Trophoblast cell (in vitro differentiated cells and primary cell): ENCODE measurements around the gene DUS2.
A peak's percentile ranks its signal among the peaks of the same experiment; 100 is the strongest.

Experiments used
- DNase-seq, 2 donors: peaks; one replicate each; pipeline ENCODE4 v3.0.0-alpha.2; 2016
- H2AFZ ChIP-seq: 2 replicates; pipeline ENCODE4 v1.6.1; 2013; ENCODE audit warnings: low read length, moderate library complexity, mild to moderate bottlenecking; ENCODE audit not compliant: insufficient read depth, poor library complexity
- H2AK5ac ChIP-seq: 2 replicates; pipeline ENCODE4 v1.6.1; 2013; ENCODE audit warnings: mild to moderate bottlenecking, low read length
- H2BK120ac ChIP-seq: 2 replicates; pipeline ENCODE4 v1.6.1; 2013; ENCODE audit warnings: low read length, mild to moderate bottlenecking, moderate library complexity; ENCODE audit not compliant: insufficient read depth, poor library complexity
- H2BK12ac ChIP-seq: 2 replicates; pipeline ENCODE4 v1.6.1; 2013; ENCODE audit warnings: mild to moderate bottlenecking, low read length, moderate library complexity
- H2BK5ac ChIP-seq: 2 replicates; pipeline ENCODE4 v1.6.1; 2013; ENCODE audit warnings: low read length, low read depth, moderate library complexity, mild to moderate bottlenecking; ENCODE audit not compliant: poor library complexity
- H3K14ac ChIP-seq: 2 replicates; pipeline ENCODE4 v1.6.1; 2013; ENCODE audit warnings: mild to moderate bottlenecking, low read length
- H3K18ac ChIP-seq: 2 replicates; pipeline ENCODE4 v1.6.1; 2013; ENCODE audit warnings: mild to moderate bottlenecking, low read length
- H3K23ac ChIP-seq: 2 replicates; pipeline ENCODE4 v1.6.1; 2013; ENCODE audit warnings: low read length
- H3K27ac ChIP-seq: 2 replicates; pipeline ENCODE4 v1.5.1; 2013; ENCODE audit warnings: low read depth, mild to moderate bottlenecking, inconsistent platforms, low read length, moderate library complexity
- H3K27me3 ChIP-seq: 2 replicates; pipeline ENCODE4 v1.6.1; 2013; ENCODE audit warnings: inconsistent platforms, mild to moderate bottlenecking, low read length, moderate library complexity; ENCODE audit not compliant: insufficient read depth
- H3K36me3 ChIP-seq, 2 experiments: 1 replicate in 1 of 2; 2 replicates in 1 of 2; pipeline ENCODE4 v1.6.1; 2013; ENCODE audit warnings: low read length in 2 of 2, mild to moderate bottlenecking in 2 of 2, moderate library complexity in 1 of 2; ENCODE audit not compliant: insufficient read depth in 2 of 2, control insufficient read depth in 1 of 2
- H3K4ac ChIP-seq: 2 replicates; pipeline ENCODE4 v1.6.1; 2013; ENCODE audit warnings: low read depth, mild to moderate bottlenecking, low read length, moderate library complexity
- H3K4me1 ChIP-seq, 2 experiments: 1 replicate in 1 of 2; 2 replicates in 1 of 2; pipeline ENCODE4 v1.6.1; 2013; ENCODE audit warnings: low read length in 2 of 2, mild to moderate bottlenecking in 2 of 2, moderate library complexity in 1 of 2; ENCODE audit not compliant: insufficient read depth in 2 of 2, control insufficient read depth in 1 of 2
- H3K4me2 ChIP-seq: 2 replicates; pipeline ENCODE4 v1.6.1; 2013; ENCODE audit warnings: inconsistent platforms, mild to moderate bottlenecking, low read length, moderate library complexity
- H3K4me3 ChIP-seq: 2 replicates; pipeline ENCODE4 v1.5.1; 2013; ENCODE audit warnings: mild to moderate bottlenecking, low read depth, low read length, inconsistent platforms
- H3K79me1 ChIP-seq: one replicate; pipeline ENCODE4 v1.6.1; 2013; ENCODE audit warnings: low read length
- H3K79me2 ChIP-seq: 2 replicates; pipeline ENCODE4 v1.6.1; 2013; ENCODE audit warnings: low read length, mild to moderate bottlenecking; ENCODE audit not compliant: control insufficient read depth, insufficient read depth, poor library complexity
- H3K9ac ChIP-seq: 2 replicates; pipeline ENCODE4 v1.6.1; 2013; ENCODE audit warnings: mild to moderate bottlenecking, low read length
- H3K9me3 ChIP-seq: 2 replicates; pipeline ENCODE4 v1.6.1; 2013; ENCODE audit warnings: low read depth, mild to moderate bottlenecking, control low read depth, inconsistent platforms, low read length; ENCODE audit not compliant: insufficient read depth
- H4K12ac ChIP-seq: 2 replicates; pipeline ENCODE4 v1.6.1; 2013; ENCODE audit warnings: low read depth, mild to moderate bottlenecking, low read length, moderate library complexity
- H4K8ac ChIP-seq: 2 replicates; pipeline ENCODE4 v1.6.1; 2013; ENCODE audit warnings: low read depth, mild to moderate bottlenecking, low read length, moderate library complexity
- H4K91ac ChIP-seq: one replicate; pipeline ENCODE4 v1.6.1; 2013; ENCODE audit warnings: low read depth, mild to moderate bottlenecking, low read length, moderate library complexity
- WGBS: extraction: QIAGEN DNeasy Blood & Tissue Kit; methylation state at CpG from one replicate; pipeline ENCODE4 v1.1.7; 2013; ENCODE audit warnings: missing lambda C conversion rate; ENCODE audit not compliant: insufficient read length, insufficient coverage; ENCODE audit errors: extremely low coverage; 5-methylcytosine and 5-hydroxymethylcytosine counted together

DUS2 gene

DNA sequence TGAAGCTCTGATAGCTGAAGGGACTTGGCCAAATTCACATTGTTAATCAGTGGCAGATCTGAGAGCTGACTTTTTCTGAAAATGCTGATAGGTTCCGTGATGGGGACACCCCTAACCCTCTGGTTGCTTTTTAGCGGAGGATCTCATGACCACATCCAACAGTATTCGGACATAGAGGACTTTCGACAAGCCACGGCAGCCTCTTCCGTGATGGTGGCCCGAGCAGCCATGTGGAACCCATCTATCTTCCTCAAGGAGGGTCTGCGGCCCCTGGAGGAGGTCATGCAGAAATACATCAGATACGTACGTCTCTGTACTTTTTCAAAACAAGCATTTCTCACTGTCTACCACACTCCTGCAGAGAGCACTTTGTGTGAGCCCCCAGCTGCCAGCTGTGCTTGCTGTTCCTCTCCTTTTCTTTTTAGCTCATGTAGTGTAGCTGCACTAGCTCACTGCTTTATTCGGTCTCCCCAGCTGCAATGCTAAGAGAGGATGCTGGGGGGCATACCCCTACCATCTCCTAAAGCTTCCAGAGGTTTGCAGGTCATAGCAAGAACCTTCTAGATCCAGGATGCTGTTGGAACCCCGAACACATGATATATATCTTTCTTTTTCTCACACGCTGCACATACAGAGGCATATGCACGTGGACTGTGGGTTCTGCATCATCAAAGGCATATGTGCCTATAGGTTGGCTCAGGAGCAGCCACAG, 47.9 kb downstream of the DUS2 start:
- no peak overlapping the region for H2AK5ac ChIP-seq
- peaks cover 28 to 59% of the 10 kb centered on the region in 2 experiments for H3K36me3 ChIP-seq
- no peak overlapping the region for H2BK12ac ChIP-seq
- H4K91ac ChIP-seq, result no peak overlapping the region
- H2BK120ac ChIP-seq, result no peak overlapping the region
- peaks cover 0 to 3% of the 10 kb centered on the region in 2 experiments for H3K4me1 ChIP-seq
- no peak overlapping the region for H3K9ac ChIP-seq
- no peak overlapping the region for H4K8ac ChIP-seq
- no peak overlapping the region for H3K18ac ChIP-seq
- no peak overlapping the region for H4K12ac ChIP-seq
- no peaks in the 10 kb centered on the region for H3K79me1 ChIP-seq
- H3K79me2 ChIP-seq, result no peaks in the 10 kb centered on the region
- no peak overlapping the region for H3K4ac ChIP-seq
- H2BK5ac ChIP-seq, result no peak overlapping the region
- no peak overlapping the region for H3K27ac ChIP-seq
- H2AFZ ChIP-seq, result no peak overlapping the region
- H3K9me3 ChIP-seq, result peaks cover 1% of the 10 kb centered on the region
- H3K23ac ChIP-seq, result no peak overlapping the region
- no peak overlapping the region for H3K14ac ChIP-seq
- H3K4me2 ChIP-seq, result no peak overlapping the region
- no peak for DNase-seq
- no peak overlapping the region for H3K4me3 ChIP-seq
- WGBS, result no CpG with 5 or more reads among the region's 14 CpGs
- no peaks in the 10 kb centered on the region for H3K27me3 ChIP-seq

- no peaks in the 10 kb centered on the region for H3K79me2 ChIP-seq
- H3K36me3 ChIP-seq, result peaks cover 28 to 58% of the 10 kb centered on the region in 2 experiments
- no peak overlapping the region for H3K18ac ChIP-seq
- no peak overlapping the region for H3K14ac ChIP-seq
- H2BK5ac ChIP-seq, result no peak overlapping the region
- DNase-seq, result no peak
- H4K12ac ChIP-seq, result no peak overlapping the region
- H4K8ac ChIP-seq, result no peak overlapping the region
- no peak overlapping the region for H3K4ac ChIP-seq
- H3K4me3 ChIP-seq, result no peak overlapping the region
- no peak overlapping the region for H3K27ac ChIP-seq
- H3K4me1 ChIP-seq, result peaks cover 0 to 3% of the 10 kb centered on the region in 2 experiments
- WGBS, result no CpG with 5 or more reads among the region's 1 CpG
- no peaks in the 10 kb centered on the region for H3K79me1 ChIP-seq
- H2BK12ac ChIP-seq, result no peak overlapping the region
- H4K91ac ChIP-seq, result no peak overlapping the region
- H3K9me3 ChIP-seq, result peaks cover 1% of the 10 kb centered on the region
- no peak overlapping the region for H3K23ac ChIP-seq
- H2AK5ac ChIP-seq, result no peak overlapping the region
- H3K9ac ChIP-seq, result no peak overlapping the region
- H3K27me3 ChIP-seq, result no peaks in the 10 kb centered on the region
- H2AFZ ChIP-seq, result no peak overlapping the region
- H2BK120ac ChIP-seq, result no peak overlapping the region
- H3K4me2 ChIP-seq, result no peak overlapping the region
Observed at GRCh38 chr16:68071518-68071901, 48.4 kb downstream of the DUS2 start.

DNA sequence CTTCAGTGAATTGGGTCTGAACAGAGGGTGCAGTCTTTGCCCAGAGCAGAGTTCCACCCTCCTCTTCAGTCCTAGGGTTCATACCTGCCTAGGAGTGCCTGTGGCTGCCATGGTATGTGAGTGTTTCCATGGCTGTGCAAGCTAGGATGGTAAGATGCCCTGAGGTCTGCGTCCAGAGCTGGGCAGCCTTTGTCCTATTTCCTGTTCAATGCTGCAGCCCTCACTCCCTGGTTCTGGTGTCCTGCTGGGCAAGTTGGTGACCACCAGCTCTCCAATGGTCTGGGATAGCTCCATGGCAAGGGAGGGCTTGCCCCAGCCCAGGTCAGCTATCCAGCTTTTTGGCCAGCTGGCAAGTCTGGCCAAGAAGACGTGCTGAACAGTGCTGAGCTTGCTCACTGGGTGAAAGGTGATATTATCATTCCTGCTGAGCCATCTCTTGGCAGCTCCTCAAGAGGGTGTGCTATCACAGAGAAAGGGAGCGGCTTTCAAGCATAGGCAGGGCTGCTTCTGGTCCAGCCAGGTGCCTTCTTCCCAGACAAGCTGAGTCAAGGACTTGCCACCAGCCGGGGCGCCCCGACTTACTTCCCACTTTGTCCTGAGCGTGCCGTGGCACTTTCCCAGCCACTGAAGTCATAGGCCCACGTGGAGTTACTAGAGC, 49.1 kb downstream of the DUS2 start:
- peaks cover 1% of the 10 kb centered on the region for H3K9me3 ChIP-seq
- H4K12ac ChIP-seq, result no peak overlapping the region
- H3K4ac ChIP-seq, result no peak overlapping the region
- H3K79me1 ChIP-seq, result no peaks in the 10 kb centered on the region
- no peak overlapping the region for H3K4me2 ChIP-seq
- H2AK5ac ChIP-seq, result no peak overlapping the region
- no peak overlapping the region for H3K27ac ChIP-seq
- peaks cover 0 to 3% of the 10 kb centered on the region in 2 experiments for H3K4me1 ChIP-seq
- H3K14ac ChIP-seq, result no peak overlapping the region
- no peaks in the 10 kb centered on the region for H3K79me2 ChIP-seq
- H4K8ac ChIP-seq, result no peak overlapping the region
- DNase-seq, result peak in 1 of 2 donors; percentile 11
- no peak overlapping the region for H3K18ac ChIP-seq
- H3K4me3 ChIP-seq, result no peak overlapping the region
- no peak overlapping the region for H4K91ac ChIP-seq
- H3K27me3 ChIP-seq, result no peaks in the 10 kb centered on the region
- WGBS, result no CpG with 5 or more reads among the region's 9 CpGs
- H3K36me3 ChIP-seq, result peaks cover 28 to 59% of the 10 kb centered on the region in 2 experiments
- no peak overlapping the region for H3K9ac ChIP-seq
- H2BK12ac ChIP-seq, result no peak overlapping the region
- no peak overlapping the region for H3K23ac ChIP-seq
- H2BK5ac ChIP-seq, result no peak overlapping the region
- no peak overlapping the region for H2AFZ ChIP-seq
- H2BK120ac ChIP-seq, result no peak overlapping the region

GRCh38 chr16:68073902-68074760, 51.0 kb downstream of the DUS2 start:
- H3K79me2 ChIP-seq, result no peaks in the 10 kb centered on the region
- H4K91ac ChIP-seq, result no peak overlapping the region
- peaks cover 1% of the 10 kb centered on the region for H3K9me3 ChIP-seq
- H3K18ac ChIP-seq, result no peak overlapping the region
- no peak overlapping the region for H4K8ac ChIP-seq
- peaks cover 41 to 75% of the 10 kb centered on the region in 2 experiments for H3K36me3 ChIP-seq
- no peak overlapping the region for H3K4ac ChIP-seq
- no peak overlapping the region for H2AK5ac ChIP-seq
- H3K27ac ChIP-seq, result no peak overlapping the region
- H3K27me3 ChIP-seq, result no peaks in the 10 kb centered on the region
- H2AFZ ChIP-seq, result no peak overlapping the region
- H3K14ac ChIP-seq, result no peak overlapping the region
- H3K23ac ChIP-seq, result no peak overlapping the region
- H3K9ac ChIP-seq, result no peak overlapping the region
- H3K4me3 ChIP-seq, result no peak overlapping the region
- H3K79me1 ChIP-seq, result no peaks in the 10 kb centered on the region
- no CpG with 5 or more reads among the region's 9 CpGs for WGBS
- no peak overlapping the region for H2BK12ac ChIP-seq
- peaks cover 0 to 3% of the 10 kb centered on the region in 2 experiments for H3K4me1 ChIP-seq
- H4K12ac ChIP-seq, result no peak overlapping the region
- DNase-seq, result no peak
- no peak overlapping the region for H3K4me2 ChIP-seq
- H2BK120ac ChIP-seq, result no peak overlapping the region
- H2BK5ac ChIP-seq, result no peak overlapping the region
